K562 (cell line): Measurements from ENCODE around the gene POU2F3. TPM values are rescaled to one million over a fixed set of nuclear protein-coding genes. Genes with fewer than 3 reads are reported as not detected.

Experiments
- C11orf30 ChIP-seq: fragments of 450-650 bp; IDR thresholded peaks from 2 replicates; pipeline ENCODE4 v1.6.1; 2016; ENCODE audit warnings: low read depth, mild to moderate bottlenecking
- CHD4 ChIP-seq: fragments of 200-600 bp; sonication (generic); IDR thresholded peaks from 3 replicates; pipeline ENCODE4 v1.6.1; 2012; ENCODE audit warnings: low read depth, mild to moderate bottlenecking, mixed read lengths, low read length, inconsistent platforms; ENCODE audit not compliant: insufficient read depth, insufficient replicate concordance, poor library complexity, severe bottlenecking
- DNMT1 ChIP-seq: fragments of 450-650 bp; IDR thresholded peaks from 2 replicates; pipeline ENCODE4 v1.6.1; 2016; ENCODE audit warnings: antibody characterized with exemption, mild to moderate bottlenecking
- EHMT2 ChIP-seq: fragments of 450-650 bp; IDR thresholded peaks from 2 replicates; pipeline ENCODE4 v1.6.1; 2018; ENCODE audit warnings: antibody characterized with exemption
- ELF4 ChIP-seq: fragments of 450-650 bp; formaldehyde crosslinking; IDR thresholded peaks from 2 replicates; pipeline ENCODE4 v1.4.0; 2022; ENCODE audit warnings: missing genetic modification characterization
- FOXJ3 ChIP-seq: sonication (generic); formaldehyde crosslinking; IDR thresholded peaks from 2 replicates; pipeline ENCODE4 v1.4.0; 2020; ENCODE audit warnings: mild to moderate bottlenecking, missing genetic modification reagents
- IRF2 ChIP-seq: sonication (generic); formaldehyde crosslinking; IDR thresholded peaks from 2 replicates; pipeline ENCODE4 v1.8.1; 2022; ENCODE audit warnings: mild to moderate bottlenecking, missing genetic modification reagents
- MAZ ChIP-seq, 2 experiments: fragments of 450-650 bp in 1 of 2; sonication (generic) in 1 of 2; formaldehyde crosslinking; IDR thresholded peaks in 1 of 2; conservative IDR thresholded peaks in 1 of 2; 2 replicates each; pipeline versions ENCODE4 v1.4.0 to v1.5.0; 2020; ENCODE audit warnings: mild to moderate bottlenecking in 1 of 2, missing genetic modification reagents in 1 of 2
- MLLT1 ChIP-seq, 2 experiments: fragments of 450-650 bp; IDR thresholded peaks; 2 replicates each; pipeline ENCODE4 v1.6.1; 2016
- POLR2AphosphoS5 ChIP-seq: IDR thresholded peaks from 2 replicates; pipeline ENCODE4 v1.6.1; 2011; ENCODE audit warnings: mild to moderate bottlenecking, low read depth, low read length, moderate library complexity; ENCODE audit not compliant: control insufficient read depth, insufficient read depth
- PTRF ChIP-seq: fragments of 450-650 bp; IDR thresholded peaks from 2 replicates; pipeline ENCODE4 v1.6.1; 2016; ENCODE audit warnings: mild to moderate bottlenecking, missing genetic modification characterization, missing compliant biosample characterization
- SAP30 ChIP-seq: fragments of 200-600 bp; sonication (generic); IDR thresholded peaks from 2 replicates; pipeline ENCODE4 v1.6.1; 2012; ENCODE audit warnings: borderline replicate concordance, low read depth, mild to moderate bottlenecking, moderate library complexity, low read length, control low read depth, inconsistent platforms; ENCODE audit not compliant: insufficient read depth, poor library complexity, severe bottlenecking
- SFPQ ChIP-seq: fragments of 200-400 bp; formaldehyde crosslinking; IDR thresholded peaks from 2 replicates; pipeline ENCODE4 v1.6.1; 2017; ENCODE audit warnings: mild to moderate bottlenecking, low read depth, low read length, moderate library complexity
- SMARCA4 ChIP-seq: fragments of 450-650 bp; IDR thresholded peaks from 2 replicates; pipeline ENCODE4 v1.6.1; 2016
- SMARCA5 ChIP-seq: fragments of 450-650 bp; IDR thresholded peaks from 2 replicates; pipeline ENCODE4 v1.6.1; 2016
- SP2 ChIP-seq: IDR thresholded peaks from 2 replicates; pipeline ENCODE4 v1.6.1; 2011; ENCODE audit warnings: mild to moderate bottlenecking, low read depth, low read length, moderate library complexity; ENCODE audit not compliant: poor library complexity, severe bottlenecking; ENCODE audit errors: extremely low read depth
- TEAD4 ChIP-seq, 2 experiments: sonication (generic) in 1 of 2; formaldehyde crosslinking in 1 of 2; IDR thresholded peaks; 2 replicates each; pipeline versions ENCODE4 v1.6.1 to v1.8.0; 2012 to 2022; ENCODE audit warnings: borderline replicate concordance in 1 of 2, inconsistent platforms in 1 of 2, low read length in 1 of 2, mild to moderate bottlenecking in 1 of 2, missing genetic modification reagents in 1 of 2
- TFAP4 ChIP-seq: sonication (generic); formaldehyde crosslinking; IDR thresholded peaks from 2 replicates; pipeline ENCODE4 v1.8.0; 2022; ENCODE audit warnings: missing genetic modification reagents, mild to moderate bottlenecking, moderate library complexity, borderline replicate concordance
- ZBTB17 ChIP-seq: fragments of 450-650 bp; formaldehyde crosslinking; IDR thresholded peaks from 2 replicates; pipeline ENCODE4 v1.4.0; 2020; ENCODE audit warnings: mild to moderate bottlenecking
- ZFX ChIP-seq: sonication (generic); formaldehyde crosslinking; IDR thresholded peaks from 2 replicates; pipeline ENCODE4 v1.8.0; 2022; ENCODE audit warnings: mild to moderate bottlenecking, missing genetic modification reagents, moderate library complexity
- ZNF699 ChIP-seq: fragments of 250-450 bp; sonication (Bioruptor Pico); IDR thresholded peaks from 2 replicates; pipeline ENCODE4 v1.8.0; 2021; ENCODE audit warnings: mild to moderate bottlenecking, moderate library complexity; ENCODE audit not compliant: insufficient replicate concordance
- polyA plus RNA-seq, 8 experiments: library from polyadenylated mRNA; depleted of rRNA in 4 of 8; stranded (reverse) in 5 of 8; unstranded in 3 of 8; fragments of >200 nt; fragmentation: Nextera tagmentation in 2 of 8; fragmentation: Illumina TruSeq in 1 of 8; extraction: Ambion mirVana in 2 of 8; extraction: Trizol in 1 of 8; gene quantifications; 2 replicates each; pipeline versions ENCODE4 v1.2.1 to v1.2.3, GENCODE V29; 2011 to 2014; ENCODE audit warnings: inconsistent platforms in 1 of 8, missing spikeins in 1 of 8
- total RNA-seq, 7 experiments: library from RNA; depleted of rRNA in 6 of 7; stranded (reverse); fragments of >200 nt in 6 of 7; fragmentation: Illumina TruSeq in 2 of 7; extraction: Trizol in 2 of 7; gene quantifications; 2 replicates each; pipeline versions ENCODE4 v1.2.1 to v1.2.3, GENCODE V29; 2011 to 2021; ENCODE audit warnings: low replicate concordance in 1 of 7

Gene POU2F3
- total and polyA plus RNA-seq, 9 of the 15 experiments (the other 6 are each of a cell fraction or from before 2014, with no cell fraction given), result not detected

GRCh38 chr11:120281143-120281795 is 41.3 kb downstream of the POU2F3 start (continued):
- TF ChIP-seq POLR2AphosphoS5 (peak; percentile 66; the same call in 1 of the 2 replicates), ELF4 (CRISPR knock-in tag) (peak; percentile 33; the same call in 1 of the 2 replicates), TEAD4 (IDR thresholded peaks at IDR 0.05; ENCODE audit: low read length) (peak; percentile 71), TEAD4 (CRISPR knock-in tag; IDR thresholded peaks at IDR 0.05; ENCODE audit: borderline replicate concordance) (no peak), MAZ (CRISPR knock-in tag; conservative IDR thresholded peaks at IDR 0.05 in 1 of 2, IDR thresholded peaks at IDR 0.05 in 1 of 2) (peak; percentile 17 to 55; a peak in 2 of 4 replicates), FOXJ3 (CRISPR knock-in tag) (no peak), ZNF699 (CRISPR knock-in tag) (no peak), ZFX (0 out of 2 replicates have a peak, but pooled peaks have one; percentile 13), CHD4 (no peak), PTRF (tag) (no peak), IRF2 (CRISPR knock-in tag) (no peak), SP2 (no peak), SAP30 (no peak), SMARCA5 (peak; percentile 62; the same call in 1 of the 2 replicates), EHMT2 (peak; percentile 52; the same call in 1 of the 2 replicates), TFAP4 (CRISPR knock-in tag) (no peak), MLLT1 (IDR thresholded peaks at IDR 0.05) (peak in 1 of 2 experiments; percentile 36; a peak in 1 of 4 replicates), DNMT1 (no peak), ZBTB17 (CRISPR knock-in tag) (no peak), C11orf30 (no peak), SMARCA4 (peak; percentile 74), SFPQ (no peak)
